Right lobe of liver (tissue), 4 donors: Measurements from ENCODE around the gene LRRC32.

ENCODE experiments used
- CTCF ChIP-seq, 4 donors: fragments of 200-600 bp in 3 of 4; fragments of 450-650 bp in 1 of 4; IDR thresholded peaks; one replicate each; pipeline versions ENCODE4 v1.5.1 to v1.8.0; 2016 to 2022; ENCODE audit warnings: antibody characterized with exemption in 4 of 4, mild to moderate bottlenecking in 2 of 4
- POLR2A ChIP-seq: fragments of 450-650 bp; IDR thresholded peaks from one replicate; pipeline ENCODE4 v1.6.1; 2017; ENCODE audit warnings: antibody characterized with exemption, mild to moderate bottlenecking
- donor health status: DM: no; HTN: no; CAD: no.
- donor health status: DM: no; HTN: no; CAD: no.
- donor health status: DM: no; HTN: yes; CAD: no.

DNA sequence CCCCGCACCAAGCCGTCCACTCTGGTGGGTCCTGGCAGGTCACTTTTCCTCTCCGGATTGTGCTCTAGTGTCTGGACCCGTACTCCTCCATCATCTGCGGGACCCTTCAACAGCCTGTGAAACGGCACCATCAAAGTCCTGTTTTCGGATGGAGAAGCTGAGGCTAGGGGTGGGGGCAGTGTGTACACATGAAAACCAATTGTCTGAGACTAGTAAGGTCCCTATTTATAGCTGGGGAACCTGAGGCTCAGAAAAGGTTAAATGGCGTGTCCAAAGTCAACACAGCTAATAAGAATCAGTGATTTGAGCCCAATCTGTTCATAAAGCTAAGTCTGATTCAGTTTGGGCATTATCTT lies 668 bp upstream of the LRRC32 start:
- TF ChIP-seq CTCF (IDR thresholded peaks at IDR 0.05) (no peak), POLR2A (no peak)
